PC-9 (cell line): ENCODE results near the gene ENPP4. TPM values are rescaled to one million over a fixed set of nuclear protein-coding genes. Genes with fewer than 3 reads are reported as not detected.
"Not testable (repeated sequence)": the region's sequence is repeated elsewhere in the genome, so short reads cannot be mapped to it uniquely, and the experiment has no call there.

Experiments used
- BruUV-seq: library from RNA; stranded (reverse); fragments of 400-500 nt; replicated peaks from 2 replicates; lab custom pipeline; 2021; lab: Mats Ljungman, UMichigan
- CTCF ChIA-PET: fragments of 300-600 bp; sonication (Branson Sonifier 250); formaldehyde crosslinking; loops from one replicate; lab custom pipeline; 2022; ENCODE audit warnings: antibody characterized with exemption; lab: Charles Lee
- POLR2A ChIA-PET: fragments of 300-600 bp; sonication (Branson Sonifier 250); formaldehyde crosslinking; loops from one replicate; lab custom pipeline; 2022; ENCODE audit warnings: antibody characterized with exemption; ENCODE audit not compliant: unreplicated experiment; lab: Charles Lee
- DNase-seq, 2 experiments: peaks; one replicate each; pipeline versions ENCODE4 v3.0.0 to v3.0.0-alpha.2; 2015 to 2022; ENCODE audit warnings: mixed read lengths in 1 of 2
- H2AFZ ChIP-seq: fragments of 200-600 bp; sonication (generic); 2 replicates; pipeline ENCODE4 v1.8.1; 2017; ENCODE audit warnings: antibody characterized with exemption
- H3F3A ChIP-seq: fragments of 200-600 bp; sonication (generic); 2 replicates; pipeline ENCODE4 v1.8.1; 2017; ENCODE audit warnings: antibody characterized with exemption, mild to moderate bottlenecking, low read depth; ENCODE audit not compliant: insufficient read depth
- H3K27ac ChIP-seq: fragments of 200-600 bp; sonication (generic); 2 replicates; pipeline ENCODE4 v1.6.1; 2016; ENCODE audit warnings: mixed run types
- H3K27me3 ChIP-seq: fragments of 200-600 bp; sonication (generic); 2 replicates; pipeline ENCODE4 v1.6.1; 2016; ENCODE audit warnings: low read depth, mixed run types; ENCODE audit not compliant: insufficient read depth
- H3K36me3 ChIP-seq: fragments of 200-600 bp; sonication (generic); 2 replicates; pipeline ENCODE4 v1.6.1; 2016; ENCODE audit warnings: low read depth, mixed run types
- H3K4me1 ChIP-seq: fragments of 200-600 bp; sonication (generic); replicated peaks from 2 replicates; pipeline ENCODE4 v1.6.1; 2016; ENCODE audit warnings: mixed run types; ENCODE audit not compliant: insufficient read depth
- H3K4me2 ChIP-seq: fragments of 200-600 bp; sonication (generic); 2 replicates; pipeline ENCODE4 v1.6.1; 2017; ENCODE audit warnings: mixed run types
- H3K4me3 ChIP-seq: fragments of 200-600 bp; sonication (generic); 2 replicates; pipeline ENCODE4 v1.6.1; 2016; ENCODE audit warnings: mixed run types
- H3K79me2 ChIP-seq: fragments of 200-600 bp; sonication (generic); 2 replicates; pipeline ENCODE4 v1.6.1; 2017; ENCODE audit warnings: low read depth, mixed run types
- H3K9me2 ChIP-seq: fragments of 200-600 bp; sonication (generic); 2 replicates; pipeline ENCODE4 v1.8.1; 2017; ENCODE audit warnings: mild to moderate bottlenecking; ENCODE audit not compliant: insufficient read depth
- H3K9me3 ChIP-seq: fragments of 200-600 bp; sonication (generic); 2 replicates; pipeline ENCODE4 v1.8.1; 2016; ENCODE audit warnings: low read depth; ENCODE audit not compliant: insufficient read depth
- H4K20me1 ChIP-seq: fragments of 200-600 bp; sonication (generic); 2 replicates; pipeline ENCODE4 v1.8.1; 2017; ENCODE audit not compliant: insufficient read depth
- EZH2 ChIP-seq: fragments of 200-600 bp; sonication (generic); IDR thresholded peaks from 2 replicates; pipeline ENCODE4 v1.8.0; 2017; ENCODE audit warnings: antibody characterized with exemption, low read depth
- intact Hi-C: fragments of 100-400 bp; cut with micrococcal nuclease; formaldehyde crosslinking; loops from one replicate; pipeline ENCODE4 v1.10.0; 2022; ENCODE audit not compliant: unreplicated experiment
- total RNA-seq: library from RNA; stranded (reverse); gene quantifications from 2 replicates; pipeline ENCODE4 v1.2.3, GENCODE V29; 2021
- TF ChIP-seq, protein P1 (sequence below): fragments of 200-600 bp; sonication (generic); conservative IDR thresholded peaks from 2 replicates; pipeline ENCODE4 v1.6.1; 2017; ENCODE audit warnings: mixed run types, antibody characterized with exemption, mild to moderate bottlenecking, moderate library complexity

The ENPP4 gene
- total RNA-seq, 1 experiment from 2014 or later = 7.1 TPM

DNA sequence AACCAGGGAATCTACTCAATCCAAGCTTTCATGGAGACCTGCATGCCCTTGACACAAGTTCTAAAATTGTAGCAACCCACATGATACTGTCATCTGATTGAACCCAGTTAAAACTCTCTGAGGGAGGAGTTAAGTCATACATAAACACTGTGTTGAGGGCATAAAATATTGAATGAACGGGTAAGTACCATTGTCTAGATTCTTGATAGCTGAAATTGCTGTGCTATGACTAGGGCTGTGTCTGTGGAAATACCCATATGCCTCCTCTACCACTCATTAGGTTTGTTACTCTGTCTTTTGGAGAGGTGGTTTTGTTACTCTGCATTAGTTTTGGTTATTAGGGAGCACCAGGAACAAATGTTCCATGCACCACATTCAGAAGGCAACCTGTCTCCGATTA lies 7.6 kb downstream of the ENPP4 start:
- TF ChIP-seq, protein P1, sequence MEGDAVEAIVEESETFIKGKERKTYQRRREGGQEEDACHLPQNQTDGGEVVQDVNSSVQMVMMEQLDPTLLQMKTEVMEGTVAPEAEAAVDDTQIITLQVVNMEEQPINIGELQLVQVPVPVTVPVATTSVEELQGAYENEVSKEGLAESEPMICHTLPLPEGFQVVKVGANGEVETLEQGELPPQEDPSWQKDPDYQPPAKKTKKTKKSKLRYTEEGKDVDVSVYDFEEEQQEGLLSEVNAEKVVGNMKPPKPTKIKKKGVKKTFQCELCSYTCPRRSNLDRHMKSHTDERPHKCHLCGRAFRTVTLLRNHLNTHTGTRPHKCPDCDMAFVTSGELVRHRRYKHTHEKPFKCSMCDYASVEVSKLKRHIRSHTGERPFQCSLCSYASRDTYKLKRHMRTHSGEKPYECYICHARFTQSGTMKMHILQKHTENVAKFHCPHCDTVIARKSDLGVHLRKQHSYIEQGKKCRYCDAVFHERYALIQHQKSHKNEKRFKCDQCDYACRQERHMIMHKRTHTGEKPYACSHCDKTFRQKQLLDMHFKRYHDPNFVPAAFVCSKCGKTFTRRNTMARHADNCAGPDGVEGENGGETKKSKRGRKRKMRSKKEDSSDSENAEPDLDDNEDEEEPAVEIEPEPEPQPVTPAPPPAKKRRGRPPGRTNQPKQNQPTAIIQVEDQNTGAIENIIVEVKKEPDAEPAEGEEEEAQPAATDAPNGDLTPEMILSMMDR = no peak
- TF ChIP-seq EZH2 = no peak
- Histone ChIP-seq H4K20me1 (no peaks in the 10 kb centered on the region), H3K9me3 (no peaks in the 10 kb centered on the region), H3K4me2 (no peak overlapping the region), H3K36me3 (no peaks in the 10 kb centered on the region), H2AFZ (no peak overlapping the region), H3K9me2 (no peaks in the 10 kb centered on the region), H3K4me1 (no peaks in the 10 kb centered on the region), H3K27ac (no peak overlapping the region), H3K79me2 (no peaks in the 10 kb centered on the region), H3K4me3 (no peak overlapping the region), H3K27me3 (no peaks in the 10 kb centered on the region), H3F3A (no peaks in the 10 kb centered on the region)
- ChIA-PET POLR2A (no interaction called here), CTCF (no interaction called here)
- no peak for DNase-seq
- intact Hi-C loops = no loop called here
- BruUV-seq = no TSS peak

DNA sequence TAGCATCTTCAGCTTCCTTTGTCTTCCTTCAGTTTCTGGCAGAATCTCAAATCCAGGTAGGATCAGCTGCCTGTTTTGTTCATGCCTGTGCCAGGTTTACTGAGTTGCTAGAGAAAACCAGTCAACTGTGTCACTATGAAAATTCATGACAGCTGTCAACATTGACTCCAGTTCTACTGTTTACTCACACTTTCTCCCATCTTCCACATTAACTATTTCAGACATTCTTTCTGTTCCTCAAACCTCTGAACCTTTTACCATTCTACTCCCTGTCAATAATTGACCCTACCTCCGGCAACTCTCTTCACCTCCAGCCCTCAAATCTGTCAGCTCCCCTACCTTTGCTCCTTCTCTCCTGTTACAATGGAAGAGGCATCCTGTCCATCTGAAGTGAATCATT lies 8.5 kb downstream of the ENPP4 start:
- TF ChIP-seq EZH2 = no peak
- TF ChIP-seq, protein P1 = no peak
- no peaks in the 10 kb centered on the region for H3F3A ChIP-seq
- BruUV-seq = no TSS peak
- no peak overlapping the region for H3K4me3 ChIP-seq
- H3K9me2 ChIP-seq = no peaks in the 10 kb centered on the region
- H3K27ac ChIP-seq = no peak overlapping the region
- no peaks in the 10 kb centered on the region for H4K20me1 ChIP-seq
- no peak overlapping the region for H3K4me2 ChIP-seq
- intact Hi-C loops = no loop called here
- H3K9me3 ChIP-seq = no peaks in the 10 kb centered on the region
- ChIA-PET POLR2A (no interaction called here), CTCF (no interaction called here)
- no peaks in the 10 kb centered on the region for H3K79me2 ChIP-seq
- DNase-seq = no peak
- no peaks in the 10 kb centered on the region for H3K36me3 ChIP-seq
- no peak overlapping the region for H2AFZ ChIP-seq
- no peaks in the 10 kb centered on the region for H3K4me1 ChIP-seq
- H3K27me3 ChIP-seq = no peaks in the 10 kb centered on the region

DNA sequence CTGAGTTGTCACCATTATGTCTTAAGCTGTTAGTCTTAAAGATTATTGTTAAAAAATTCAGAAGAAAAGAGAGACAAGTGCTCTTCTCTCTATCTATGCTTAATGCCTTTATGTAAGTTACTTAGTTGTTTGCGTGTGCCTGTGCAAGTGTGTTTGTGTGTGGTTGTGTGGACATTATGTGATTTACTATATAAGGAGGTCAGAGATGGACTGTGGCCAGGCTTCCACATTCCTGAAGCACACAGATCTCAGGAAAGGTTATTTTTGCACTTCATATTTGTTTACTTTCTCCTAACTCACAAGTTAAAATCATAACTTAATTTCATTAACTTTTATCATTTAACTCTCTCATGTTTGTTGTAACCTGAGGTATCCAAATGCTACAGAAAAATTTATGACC lies 14.5 kb downstream of the ENPP4 start:
- no peak overlapping the region for H3K27ac ChIP-seq
- 0 out of 2 replicates have a peak, but pooled peaks cover under 1% of the 10 kb centered on the region for H3K9me2 ChIP-seq
- no peak overlapping the region for H3K4me3 ChIP-seq
- no peaks in the 10 kb centered on the region for H3K79me2 ChIP-seq
- no peak overlapping the region for H2AFZ ChIP-seq
- no peak overlapping the region for H3K4me2 ChIP-seq
- no peaks in the 10 kb centered on the region for H3K27me3 ChIP-seq
- H3K9me3 ChIP-seq = no peaks in the 10 kb centered on the region
- BruUV-seq = no TSS peak
- no peaks in the 10 kb centered on the region for H3K36me3 ChIP-seq
- H3K4me1 ChIP-seq = no peaks in the 10 kb centered on the region
- no peak for TF ChIP-seq EZH2
- TF ChIP-seq, protein P1 = no peak
- ChIA-PET POLR2A (interaction anchor here (0.7 kb wide), 1 partner anchor 857 kb away, joined by 7 read pairs; no protein-coding TSS in a partner anchor), CTCF (no interaction called here)
- DNase-seq = no peak
- no peaks in the 10 kb centered on the region for H4K20me1 ChIP-seq
- H3F3A ChIP-seq = no peaks in the 10 kb centered on the region
- intact Hi-C loops = no loop called here

DNA sequence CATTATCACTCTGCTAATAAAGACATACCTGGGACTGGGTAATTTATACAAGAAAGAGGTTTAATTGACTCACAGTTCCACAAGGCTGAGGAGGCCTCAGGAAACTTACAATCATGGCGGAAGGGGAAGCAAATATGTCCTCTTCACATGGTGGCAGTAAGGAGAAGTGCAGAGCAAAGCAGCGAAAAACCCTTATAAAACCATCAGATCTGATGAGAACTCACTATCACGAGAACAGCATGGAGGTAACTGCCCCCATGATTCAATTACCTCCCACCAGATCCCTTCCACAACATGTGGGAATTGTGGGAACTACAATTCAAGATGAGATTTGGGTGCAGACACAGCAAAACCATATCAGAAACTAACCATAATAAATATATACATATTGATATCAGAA lies 19.3 kb downstream of the ENPP4 start:
- H3K4me1 ChIP-seq, H4K20me1 ChIP-seq, POLR2A ChIA-PET, BruUV-seq, H3K9me3 ChIP-seq, H3K27ac ChIP-seq, H2AFZ ChIP-seq, H3K27me3 ChIP-seq, H3K9me2 ChIP-seq, H3K4me2 ChIP-seq, H3K36me3 ChIP-seq, H3F3A ChIP-seq, DNase-seq, CTCF ChIA-PET, intact Hi-C loops, H3K4me3 ChIP-seq, H3K79me2 ChIP-seq: not testable (repeated sequence)
